ENCODE results near the gene PEX5L.
"Not testable (repeated sequence)": the region's sequence is repeated elsewhere in the genome, so short reads cannot be mapped to it uniquely, and the experiment has no call there.

The PEX5L gene

GRCh38 chr3:179829401-179829800 is 207.3 kb downstream of the PEX5L start:
- no peak for DNase-seq

- no peak for DNase-seq
Measured at GRCh38 chr3:179828738-179829137, 208.0 kb downstream of the PEX5L start.

DNA sequence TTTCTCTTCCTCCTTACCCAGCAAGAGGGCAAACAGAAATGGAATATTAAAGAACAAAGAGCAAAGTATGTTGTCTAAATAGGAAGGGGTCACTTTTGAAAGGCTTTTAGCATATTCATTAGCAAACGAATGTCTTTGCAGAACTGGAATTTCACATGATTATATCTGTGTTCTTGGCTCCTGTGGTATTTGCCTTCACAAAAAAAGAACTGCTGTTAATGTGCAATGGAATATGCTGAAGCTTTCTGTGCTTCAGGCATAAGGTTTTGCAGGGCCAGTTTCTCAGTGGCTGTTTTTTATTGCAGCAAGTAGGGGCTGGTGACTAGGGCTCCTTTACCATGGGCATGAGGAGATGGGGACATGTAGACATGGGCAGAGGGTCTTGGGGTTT is 210.5 kb downstream of the PEX5L start:
- no peak for DNase-seq

GRCh38 chr3:179825527-179826246 is 211.1 kb downstream of the PEX5L start:
- DNase-seq: no peak

- DNase-seq: no peak
Measured at GRCh38 chr3:179822296-179822695, 214.4 kb downstream of the PEX5L start.

GRCh38 chr3:179819379-179819778 is 217.4 kb downstream of the PEX5L start:
- no peak for DNase-seq

DNA sequence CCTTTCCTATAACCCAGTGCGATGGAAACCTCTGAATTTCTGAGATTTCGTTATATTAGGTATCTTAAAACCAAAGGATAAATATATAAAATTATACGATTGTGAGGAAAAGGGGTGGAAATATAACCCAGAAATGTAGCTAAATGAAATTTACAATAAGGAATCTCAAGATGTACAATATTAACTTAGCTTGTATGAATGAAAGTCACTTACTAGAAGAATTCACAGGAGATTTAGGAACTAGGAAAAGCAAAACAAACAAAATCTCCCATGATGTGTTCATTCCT is 224.7 kb downstream of the PEX5L start:
- no peak for DNase-seq

- DNase-seq: no peak
Measured at GRCh38 chr3:179811321-179812095, 225.2 kb downstream of the PEX5L start.

DNA sequence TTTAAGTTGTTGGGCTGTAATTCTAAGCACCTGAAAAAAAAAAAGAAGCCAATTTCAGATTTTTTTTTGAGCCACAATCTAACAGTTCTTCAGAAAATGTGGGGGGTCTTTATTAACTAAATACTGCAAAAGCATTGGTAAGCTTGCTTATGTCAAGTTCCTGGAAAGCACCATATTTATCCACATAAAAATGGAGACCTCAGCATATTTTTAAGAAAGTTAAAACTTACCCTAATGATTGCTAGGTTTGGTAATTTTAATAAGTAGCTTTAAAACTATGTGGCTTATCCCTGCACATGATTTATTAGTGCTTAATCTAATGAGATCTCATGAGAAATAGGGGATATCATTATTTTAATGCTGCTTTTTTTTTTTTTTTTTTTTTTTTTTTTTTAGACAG is 227.1 kb downstream of the PEX5L start:
- no peak for DNase-seq

GRCh38 chr3:179807588-179807987 is 229.1 kb downstream of the PEX5L start:
- no peak for DNase-seq

DNA sequence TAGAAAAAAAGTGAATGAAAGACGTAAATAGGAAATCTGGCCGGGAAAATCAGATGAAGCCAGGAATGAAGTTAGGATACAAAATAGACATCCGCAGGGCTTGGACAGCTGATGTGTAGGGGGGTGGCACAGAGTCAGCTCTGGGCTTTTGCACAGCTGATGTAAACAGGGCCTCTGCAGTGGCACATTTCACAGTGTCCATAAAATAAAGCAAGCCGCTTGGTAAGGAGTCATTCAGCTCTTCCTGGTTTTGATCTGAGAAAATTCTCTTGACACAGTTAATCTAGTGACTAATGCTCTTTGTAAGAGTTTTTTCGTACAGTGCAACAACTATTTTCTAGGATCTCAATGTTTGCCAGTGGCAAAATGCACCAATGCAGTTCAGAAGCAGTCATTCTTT is 230.6 kb downstream of the PEX5L start:
- no peak for DNase-seq

GRCh38 chr3:179801856-179802255 is 234.9 kb downstream of the PEX5L start:
- no peak for DNase-seq

- DNase-seq: no peak
Measured at GRCh38 chr3:179801263-179801662, 235.5 kb downstream of the PEX5L start.

DNA sequence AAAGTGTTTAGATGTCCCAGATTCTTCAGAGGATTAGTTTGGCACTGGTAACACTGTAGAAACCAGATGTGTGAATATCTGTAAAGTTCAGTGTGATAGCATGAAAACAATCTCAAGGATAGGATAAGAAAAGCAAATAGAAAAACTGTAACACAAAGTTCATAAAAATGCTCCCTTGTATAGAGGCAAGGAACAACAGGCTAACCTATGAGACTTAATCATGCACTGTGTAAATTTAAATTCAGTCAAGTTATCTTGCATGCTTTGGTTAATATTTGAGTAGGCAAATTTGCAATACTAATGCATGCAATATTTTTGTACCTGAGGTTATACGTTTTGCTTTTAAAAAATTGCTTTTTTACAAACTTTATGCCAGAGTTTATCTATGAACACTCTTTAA is 239.5 kb downstream of the PEX5L start:
- DNase-seq: no peak

DNA sequence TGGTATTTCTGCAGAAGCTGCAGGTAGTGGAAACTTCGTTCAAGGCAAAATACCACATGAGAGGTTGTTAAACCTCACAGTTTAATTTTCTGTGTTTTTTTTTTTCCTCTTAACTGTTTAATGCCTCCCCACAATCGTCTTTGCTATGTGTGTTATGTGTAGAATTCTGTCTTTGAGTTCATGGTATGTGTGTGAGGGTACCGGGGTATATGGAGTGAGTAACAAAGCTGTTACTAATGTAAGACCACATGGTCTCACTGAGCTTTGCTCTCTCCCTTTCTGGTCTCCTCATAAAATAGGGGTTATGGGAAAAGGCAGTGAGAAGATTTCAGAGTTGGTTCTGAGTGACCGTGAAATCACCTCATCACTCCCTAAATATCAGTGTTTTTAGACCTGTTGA is 240.3 kb downstream of the PEX5L start:
- no peak for DNase-seq

GRCh38 chr3:179794355-179794754 is 242.4 kb downstream of the PEX5L start:
- no peak for DNase-seq

GRCh38 chr3:179791793-179792192 is 244.9 kb downstream of the PEX5L start:
- DNase-seq: no peak

DNA sequence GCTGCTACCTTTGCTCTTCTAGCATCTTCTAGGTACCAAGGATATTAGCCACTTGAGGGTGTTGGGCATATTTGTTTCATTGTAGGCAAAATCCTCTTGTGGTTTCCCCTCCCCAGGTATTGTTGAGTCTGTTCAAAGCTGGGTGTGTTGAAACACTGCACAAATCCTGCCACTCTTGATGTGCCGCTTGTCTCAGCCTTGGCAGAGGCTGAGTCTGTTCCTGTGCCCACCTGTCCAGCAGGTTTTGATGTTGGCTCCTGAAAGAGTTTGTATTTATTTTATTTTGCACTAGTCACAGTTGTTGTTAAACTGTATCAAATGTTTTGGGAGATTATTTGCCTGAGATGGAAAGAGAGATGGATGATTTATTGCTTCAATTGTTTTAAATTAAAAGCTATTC is 247.7 kb downstream of the PEX5L start:
- no peak for DNase-seq

DNA sequence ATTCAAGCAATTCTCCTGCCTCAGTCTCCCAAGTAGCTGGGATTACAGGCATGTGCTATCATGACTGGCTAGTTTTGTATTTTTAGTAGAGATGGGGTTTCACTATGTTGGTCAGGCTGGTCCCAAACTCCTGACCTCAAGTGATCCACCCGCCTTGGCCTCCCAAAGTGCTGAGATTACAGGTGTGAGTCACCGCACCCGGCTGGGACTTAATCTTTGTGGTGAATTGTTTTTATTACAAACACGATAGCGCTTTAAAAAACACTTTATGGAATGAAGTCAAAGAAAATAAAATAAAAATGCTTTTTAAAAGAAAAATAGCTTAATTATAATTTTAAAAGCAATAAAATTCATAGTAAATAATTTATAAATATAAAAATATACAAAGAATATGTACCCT is 253.9 kb downstream of the PEX5L start:
- DNase-seq: not testable (repeated sequence)

DNA sequence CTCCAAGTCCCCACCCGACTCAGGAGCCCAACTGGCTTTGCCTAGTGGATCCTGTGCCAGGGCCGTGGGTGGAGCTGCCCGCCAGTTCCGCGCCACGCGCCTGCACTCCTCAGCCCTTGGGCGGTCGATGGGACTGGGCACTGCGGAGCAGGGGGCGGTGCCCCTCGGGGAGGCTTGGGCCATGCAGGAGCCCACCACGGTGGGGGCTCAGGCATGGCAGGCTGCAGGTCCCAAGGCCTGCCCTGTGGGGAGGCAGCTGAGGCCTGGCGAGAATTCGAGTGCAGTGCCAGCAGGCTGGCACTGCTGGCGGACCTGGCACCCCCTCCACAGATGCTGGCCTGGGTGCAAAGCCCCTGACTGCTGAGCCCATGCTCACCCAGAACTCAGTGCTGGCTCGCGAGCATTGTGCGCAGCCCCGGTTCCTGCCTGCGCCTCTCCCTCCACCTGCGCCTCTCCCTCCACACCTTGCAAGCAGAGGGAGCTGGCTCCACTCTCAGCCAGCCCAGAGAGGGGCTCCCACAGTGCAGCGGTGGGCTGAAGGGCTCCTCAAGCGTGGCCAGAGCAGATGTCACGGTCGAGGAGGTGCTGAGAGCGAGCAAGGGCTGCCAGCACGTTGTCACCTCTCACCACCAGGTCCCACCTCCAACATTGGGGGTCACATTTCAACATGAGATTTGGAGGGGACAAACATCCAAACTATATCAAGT is 261.2 kb downstream of the PEX5L start:
- DNase-seq: no peak

GRCh38 chr3:179772297-179772696 is 264.4 kb downstream of the PEX5L start:
- DNase-seq: no peak

GRCh38 chr3:179771797-179772196 is 264.9 kb downstream of the PEX5L start:
- no peak for DNase-seq

GRCh38 chr3:179769411-179770247 is 267.1 kb downstream of the PEX5L start:
- no peak for DNase-seq

Measured in activated gamma-delta T cell treated with Interleukin-2 at 50 U/mL for 16 hours (primary cell).